Erythroblast (primary cell): ENCODE measurements around the gene SFMBT2.

ENCODE experiments used
- GATA1 ChIP-seq: IDR thresholded peaks from 2 replicates; pipeline ENCODE4 v1.6.1; 2011; ENCODE audit warnings: low read depth, mild to moderate bottlenecking, control low read depth, low read length, moderate library complexity
- POLR2A ChIP-seq: IDR thresholded peaks from 2 replicates; pipeline ENCODE4 v1.6.1; 2011; ENCODE audit warnings: mild to moderate bottlenecking, low read length

- TF ChIP-seq POLR2A, result no peak
- no peak for TF ChIP-seq GATA1
Measured at GRCh38 chr10:7281429-7281828, 129.4 kb downstream of the SFMBT2 start.
